GM12891 (cell line): Measurements from ENCODE around the gene TMEM80.

Experiments used
- POLR2A ChIP-seq: IDR thresholded peaks from 2 replicates; pipeline ENCODE4 v1.6.1; 2011; ENCODE audit warnings: low read depth, low read length, control low read depth
- POLR2AphosphoS5 ChIP-seq: IDR thresholded peaks from 2 replicates; pipeline ENCODE4 v1.6.1; 2011; ENCODE audit warnings: low read depth, low read length, control low read depth
- TAF1 ChIP-seq: IDR thresholded peaks from 2 replicates; pipeline ENCODE4 v1.6.1; 2011; ENCODE audit warnings: low read depth, low read length, control low read depth

DNA sequence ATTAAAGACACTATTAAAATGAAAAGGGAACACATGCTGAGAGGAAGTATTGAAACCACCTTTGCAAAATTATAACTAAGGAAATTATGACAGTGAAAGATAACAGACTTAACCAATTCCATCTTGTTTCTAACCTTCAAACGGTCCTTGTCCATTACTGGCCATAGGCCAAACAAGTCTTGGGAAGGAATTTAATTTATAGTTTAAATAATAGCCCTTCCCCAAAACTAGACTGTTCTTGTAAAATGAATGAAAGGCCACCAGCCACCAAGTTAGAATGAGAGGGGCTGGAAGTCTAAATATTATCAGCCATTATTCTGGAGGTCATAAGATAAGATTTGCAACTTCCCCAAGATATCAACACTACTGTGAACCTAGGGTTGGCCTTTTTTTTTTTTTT, 49.8 kb downstream of the TMEM80 start:
- TF ChIP-seq POLR2AphosphoS5 (no peak), POLR2A (no peak), TAF1 (no peak)
